GM18867 (cell line): ENCODE data around the gene SH3TC2.
A peak's percentile ranks its signal among the peaks of the same experiment; 100 is the strongest.

Source experiments
- ATAC-seq: cut with Tn5 transposase; IDR thresholded peaks from one replicate; pipeline ENCODE4 v1.9.1; 2021; ENCODE audit warnings: mild to moderate bottlenecking, moderate library complexity; ENCODE audit not compliant: unreplicated experiment

Gene SH3TC2

GRCh38 chr5:148974642-148975327 is 88.1 kb downstream of the SH3TC2 start:
- ATAC-seq: no peak

GRCh38 chr5:148973455-148973854 is 89.4 kb downstream of the SH3TC2 start:
- no peak for ATAC-seq

- no peak for ATAC-seq
These were observed 89.9 kb downstream of the SH3TC2 start for GRCh38 chr5:148972974-148973374.

GRCh38 chr5:148972396-148972795 is 90.5 kb downstream of the SH3TC2 start:
- ATAC-seq: no peak

- no peak for ATAC-seq
These were observed 92.0 kb downstream of the SH3TC2 start for GRCh38 chr5:148970876-148971275.

- ATAC-seq: no peak
These were observed 92.6 kb downstream of the SH3TC2 start for GRCh38 chr5:148970228-148970627.

- ATAC-seq: no peak
These were observed 93.6 kb downstream of the SH3TC2 start for GRCh38 chr5:148969291-148969690.

GRCh38 chr5:148968311-148968710 is 94.6 kb downstream of the SH3TC2 start:
- ATAC-seq: no peak

- no peak for ATAC-seq
These were observed 95.1 kb downstream of the SH3TC2 start for GRCh38 chr5:148967783-148968182.

GRCh38 chr5:148966938-148967337 is 95.9 kb downstream of the SH3TC2 start:
- ATAC-seq: no peak

GRCh38 chr5:148966348-148966747 is 96.5 kb downstream of the SH3TC2 start:
- ATAC-seq: no peak

GRCh38 chr5:148965511-148966265 is 97.2 kb downstream of the SH3TC2 start:
- ATAC-seq: no peak

GRCh38 chr5:148963664-148964063 is 99.2 kb downstream of the SH3TC2 start:
- peak; percentile 60 for ATAC-seq

- ATAC-seq: no peak
These were observed 100.0 kb downstream of the SH3TC2 start for GRCh38 chr5:148962761-148963324.

GRCh38 chr5:148962200-148962550 is 100.7 kb downstream of the SH3TC2 start:
- ATAC-seq: no peak

- no peak for ATAC-seq
These were observed 101.3 kb downstream of the SH3TC2 start for GRCh38 chr5:148961261-148962199.

GRCh38 chr5:148960070-148960769 is 102.6 kb downstream of the SH3TC2 start:
- no peak for ATAC-seq

- peak; percentile 54 for ATAC-seq
These were observed 105.2 kb downstream of the SH3TC2 start for GRCh38 chr5:148957591-148958202.

- no peak for ATAC-seq
These were observed 106.1 kb downstream of the SH3TC2 start for GRCh38 chr5:148956477-148957385.
